Frontal cortex (tissue), 4 donors: ENCODE data around the gene TSPO. TPM values are rescaled to one million over a fixed set of nuclear protein-coding genes. Genes with fewer than 3 reads are reported as not detected.

Experiments used
- DNase-seq, 2 donors: peaks; one replicate each; pipeline ENCODE4 v3.0.0; 2012; ENCODE audit warnings: low spot score in 2 of 2
- FAIRE-seq: peaks from 2 replicates; lab custom pipeline; 2012; peaks lifted over from hg19 to GRCh38; lab: Jason Lieb, UNC
- total RNA-seq: library from RNA; depleted of rRNA; stranded (reverse); fragments of >200 nt; gene quantifications from one replicate; pipeline ENCODE4 v1.2.3, GENCODE V29; 2014
- donor health status: control.
- donor health status: control.
- donor health status: control.

The TSPO gene
- total RNA-seq, 1 donor from 2014 or later, result 36.7 TPM

- FAIRE-seq (no peak), DNase-seq (no peak)
Measured at GRCh38 chr22:43210631-43211515, 59.5 kb downstream of the TSPO start.

- DNase-seq, result no peak
Measured at GRCh38 chr22:43211941-43212433, 60.6 kb downstream of the TSPO start.

GRCh38 chr22:43212434-43212952 is 61.1 kb downstream of the TSPO start:
- FAIRE-seq (no peak), DNase-seq (no peak)

More at GRCh38 chr22:43211941-43212433, 60.6 kb downstream of the TSPO start:
- FAIRE-seq, result no peak

Other genes with a start within 250 kb of the TSPO start
- 24.5 TPM for gene PACSIN2, start 136.4 kb upstream of the TSPO start, total RNA-seq
- gene TTLL1, start 62.2 kb upstream of the TSPO start, total RNA-seq, result 75.4 TPM
- gene BIK, start 40.8 kb upstream of the TSPO start, total RNA-seq, result not detected
- gene MCAT, start 8.2 kb upstream of the TSPO start, total RNA-seq, result 13.9 TPM
- gene TTLL12, start 35.6 kb downstream of the TSPO start, total RNA-seq, result 30.6 TPM
- gene SCUBE1, start 191.8 kb downstream of the TSPO start, total RNA-seq, result 26.1 TPM